ENCODE measurements around the gene NIPSNAP2.

DNA sequence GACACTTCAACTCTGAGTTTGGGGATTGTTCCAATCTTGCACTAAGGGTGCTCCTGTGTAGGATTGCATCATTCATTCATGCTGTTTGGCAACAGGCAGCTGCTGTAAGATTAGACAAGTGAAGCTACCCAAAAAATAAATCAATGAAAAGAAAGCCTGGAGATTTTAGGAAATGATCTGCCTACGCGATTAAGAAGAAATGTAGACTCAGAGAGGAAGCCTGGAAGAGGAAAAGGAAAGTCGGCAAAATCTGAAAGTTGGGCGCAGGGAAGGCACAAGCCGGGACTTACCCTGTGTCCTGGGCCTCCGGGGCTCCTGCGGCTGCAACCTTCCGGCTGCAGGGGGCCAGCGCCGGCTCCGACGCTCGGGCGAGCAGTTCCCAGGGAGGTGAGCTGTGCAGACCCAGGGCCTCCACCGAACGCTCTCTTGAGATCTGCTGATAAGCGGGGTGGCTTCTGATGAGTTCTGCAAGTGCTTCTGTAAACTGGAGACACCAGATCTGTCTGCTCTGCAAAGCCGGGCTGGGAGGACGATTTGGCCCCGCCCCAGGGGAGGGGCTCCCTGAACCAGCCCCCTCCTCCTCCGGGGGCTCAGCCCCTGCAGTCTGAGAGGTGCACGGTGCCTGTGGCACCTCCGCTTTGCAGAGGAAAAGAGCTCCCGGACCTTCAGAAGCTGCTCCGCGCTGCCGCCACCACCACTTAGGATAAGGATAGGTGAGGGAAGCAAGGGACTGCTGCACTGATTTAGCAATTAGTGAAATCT, 69.5 kb downstream of the NIPSNAP2 start:
- TF ChIP-seq POLR2AphosphoS5 (IDR thresholded peaks at IDR 0.05) (no peak), POLR2A (IDR thresholded peaks at IDR 0.05) (no peak), EP300 (IDR thresholded peaks at IDR 0.05) (no peak)
- TF ChIP-seq, protein P1, sequence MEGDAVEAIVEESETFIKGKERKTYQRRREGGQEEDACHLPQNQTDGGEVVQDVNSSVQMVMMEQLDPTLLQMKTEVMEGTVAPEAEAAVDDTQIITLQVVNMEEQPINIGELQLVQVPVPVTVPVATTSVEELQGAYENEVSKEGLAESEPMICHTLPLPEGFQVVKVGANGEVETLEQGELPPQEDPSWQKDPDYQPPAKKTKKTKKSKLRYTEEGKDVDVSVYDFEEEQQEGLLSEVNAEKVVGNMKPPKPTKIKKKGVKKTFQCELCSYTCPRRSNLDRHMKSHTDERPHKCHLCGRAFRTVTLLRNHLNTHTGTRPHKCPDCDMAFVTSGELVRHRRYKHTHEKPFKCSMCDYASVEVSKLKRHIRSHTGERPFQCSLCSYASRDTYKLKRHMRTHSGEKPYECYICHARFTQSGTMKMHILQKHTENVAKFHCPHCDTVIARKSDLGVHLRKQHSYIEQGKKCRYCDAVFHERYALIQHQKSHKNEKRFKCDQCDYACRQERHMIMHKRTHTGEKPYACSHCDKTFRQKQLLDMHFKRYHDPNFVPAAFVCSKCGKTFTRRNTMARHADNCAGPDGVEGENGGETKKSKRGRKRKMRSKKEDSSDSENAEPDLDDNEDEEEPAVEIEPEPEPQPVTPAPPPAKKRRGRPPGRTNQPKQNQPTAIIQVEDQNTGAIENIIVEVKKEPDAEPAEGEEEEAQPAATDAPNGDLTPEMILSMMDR (IDR thresholded peaks at IDR 0.05), result peak in 4 of 6 experiments; percentile 22 to 53 (median 28)

Measured in upper lobe of left lung (tissue), 4 donors.